Chondrocyte (in vitro differentiated cells): ENCODE results near the gene UBE2Q2. TPM values are rescaled to one million over a fixed set of nuclear protein-coding genes. Genes with fewer than 3 reads are reported as not detected.
"Not testable (repeated sequence)": the region's sequence is repeated elsewhere in the genome, so short reads cannot be mapped to it uniquely, and the experiment has no call there.

Experiments
- DNase-seq: peaks from one replicate; pipeline ENCODE4 v3.0.0; 2021; ENCODE audit warnings: mixed read lengths, low spot score
- H3K27ac Mint-ChIP-seq: one replicate; pipeline ENCODE4 v1.8.0; 2021; ENCODE audit warnings: mild to moderate bottlenecking, moderate library complexity, mixed read lengths; ENCODE audit not compliant: unreplicated experiment
- H3K27me3 Mint-ChIP-seq: 2 replicates; pipeline ENCODE4 v1.8.0; 2021; ENCODE audit warnings: low read depth, mixed read lengths
- H3K36me3 Mint-ChIP-seq: 2 replicates; pipeline ENCODE4 v1.8.0; 2021; ENCODE audit warnings: low read depth, mixed read lengths
- H3K4me1 Mint-ChIP-seq: 2 replicates; pipeline ENCODE4 v1.8.0; 2021; ENCODE audit warnings: low read depth, mild to moderate bottlenecking, mixed read lengths
- H3K4me3 Mint-ChIP-seq: one replicate; pipeline ENCODE4 v1.8.0; 2021; ENCODE audit warnings: mild to moderate bottlenecking, moderate library complexity, mixed read lengths; ENCODE audit not compliant: unreplicated experiment
- H3K9me3 Mint-ChIP-seq: 2 replicates; pipeline ENCODE4 v1.8.0; 2021; ENCODE audit warnings: low read depth, mixed read lengths
- total RNA-seq: library from RNA; stranded (reverse); gene quantifications from 3 replicates; pipeline ENCODE4 v1.2.1, GENCODE V29; 2021
- TF ChIP-seq, protein P1 (sequence below): fragments of 200-600 bp; sonication (generic); IDR thresholded peaks from 2 replicates; pipeline ENCODE4 v1.5.0; 2021; ENCODE audit warnings: antibody characterized with exemption, mild to moderate bottlenecking, moderate library complexity

The UBE2Q2 gene
- total RNA-seq, 1 donor from 2014 or later = 62.1 TPM

DNA sequence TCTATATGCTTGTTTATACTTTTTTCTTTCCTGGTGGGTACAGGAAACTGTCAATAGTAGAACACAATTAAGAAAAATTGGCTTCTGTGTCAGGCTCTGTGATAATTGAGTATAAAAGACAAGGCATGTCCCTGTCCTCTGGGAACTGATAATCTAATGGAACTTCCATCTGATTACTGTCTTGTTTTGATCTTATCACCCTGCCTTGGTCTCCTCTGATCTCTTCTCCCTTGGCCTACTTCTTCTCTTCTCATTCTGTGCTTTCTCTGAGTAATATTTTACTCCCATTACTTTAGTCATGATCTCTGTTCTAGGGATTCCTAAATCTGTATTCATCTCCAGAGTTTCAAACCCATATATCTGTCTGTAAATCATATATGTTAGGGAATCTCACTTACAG is 14.6 kb downstream of the UBE2Q2 start:
- H3K4me1 Mint-ChIP-seq = peaks cover 20% of the 10 kb centered on the region
- H3K36me3 Mint-ChIP-seq = peaks cover 11% of the 10 kb centered on the region
- H3K27me3 Mint-ChIP-seq = no peaks in the 10 kb centered on the region
- H3K27ac Mint-ChIP-seq = peak overlapping the region; percentile 28
- no peaks in the 10 kb centered on the region for H3K9me3 Mint-ChIP-seq
- DNase-seq = no peak
- TF ChIP-seq, protein P1, sequence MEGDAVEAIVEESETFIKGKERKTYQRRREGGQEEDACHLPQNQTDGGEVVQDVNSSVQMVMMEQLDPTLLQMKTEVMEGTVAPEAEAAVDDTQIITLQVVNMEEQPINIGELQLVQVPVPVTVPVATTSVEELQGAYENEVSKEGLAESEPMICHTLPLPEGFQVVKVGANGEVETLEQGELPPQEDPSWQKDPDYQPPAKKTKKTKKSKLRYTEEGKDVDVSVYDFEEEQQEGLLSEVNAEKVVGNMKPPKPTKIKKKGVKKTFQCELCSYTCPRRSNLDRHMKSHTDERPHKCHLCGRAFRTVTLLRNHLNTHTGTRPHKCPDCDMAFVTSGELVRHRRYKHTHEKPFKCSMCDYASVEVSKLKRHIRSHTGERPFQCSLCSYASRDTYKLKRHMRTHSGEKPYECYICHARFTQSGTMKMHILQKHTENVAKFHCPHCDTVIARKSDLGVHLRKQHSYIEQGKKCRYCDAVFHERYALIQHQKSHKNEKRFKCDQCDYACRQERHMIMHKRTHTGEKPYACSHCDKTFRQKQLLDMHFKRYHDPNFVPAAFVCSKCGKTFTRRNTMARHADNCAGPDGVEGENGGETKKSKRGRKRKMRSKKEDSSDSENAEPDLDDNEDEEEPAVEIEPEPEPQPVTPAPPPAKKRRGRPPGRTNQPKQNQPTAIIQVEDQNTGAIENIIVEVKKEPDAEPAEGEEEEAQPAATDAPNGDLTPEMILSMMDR = no peak
- H3K4me3 Mint-ChIP-seq = no peak overlapping the region

DNA sequence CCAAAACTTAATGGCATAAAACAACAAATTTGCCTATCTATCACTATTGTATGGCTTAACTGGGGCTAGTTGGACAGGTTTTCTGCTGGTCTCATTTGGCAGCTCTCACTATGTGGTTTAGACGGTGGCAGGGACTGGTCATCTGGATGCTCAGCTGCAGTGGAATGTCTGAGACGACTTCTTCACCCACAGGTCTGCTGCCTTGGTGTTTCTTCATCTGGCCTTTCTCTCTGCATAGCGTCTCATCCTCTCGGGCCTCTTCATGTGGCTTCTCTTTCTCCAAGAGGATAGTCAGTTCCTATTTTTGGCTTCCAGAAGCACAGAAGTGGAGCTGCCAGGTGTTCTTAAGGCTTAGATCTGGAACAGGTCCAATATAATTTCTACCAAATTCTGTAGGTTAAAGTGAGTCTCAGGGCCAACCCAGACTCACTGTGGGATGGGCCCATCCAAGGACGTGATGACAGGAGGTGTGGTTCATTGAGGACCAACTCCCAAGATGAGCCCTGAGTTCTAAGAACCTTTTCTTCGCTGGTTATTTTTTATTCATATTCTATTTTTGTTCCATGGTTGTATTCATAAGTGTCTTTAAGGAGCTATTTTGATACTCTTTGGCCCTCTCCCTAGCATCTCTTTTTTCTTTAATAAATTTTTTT is 18.6 kb downstream of the UBE2Q2 start:
- DNase-seq = no peak
- TF ChIP-seq, protein P1 = no peak

DNA sequence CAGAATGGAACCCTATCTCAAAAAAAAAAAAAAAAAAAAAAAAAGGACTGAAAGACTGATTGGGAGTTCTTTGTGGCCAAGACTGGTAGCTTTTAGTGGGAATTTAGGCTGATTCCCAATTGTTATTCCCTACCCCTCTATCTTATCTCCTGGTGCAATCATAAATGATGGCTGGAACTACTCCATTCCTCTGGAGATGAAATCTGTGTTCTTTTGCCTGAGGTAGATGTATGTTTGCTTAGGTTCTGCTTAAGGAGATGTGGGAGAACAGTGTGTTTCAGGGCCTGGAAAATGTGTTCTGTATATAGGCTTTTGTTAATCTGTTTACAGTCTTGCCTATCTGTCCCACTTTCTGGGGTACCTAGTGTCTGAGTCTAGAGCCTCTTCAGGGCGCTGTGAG is 19.5 kb downstream of the UBE2Q2 start:
- H3K4me1 Mint-ChIP-seq = peaks cover 39% of the 10 kb centered on the region
- no peak for DNase-seq
- no peaks in the 10 kb centered on the region for H3K9me3 Mint-ChIP-seq
- H3K27me3 Mint-ChIP-seq = no peaks in the 10 kb centered on the region
- TF ChIP-seq, protein P1 = no peak
- no peak overlapping the region for H3K4me3 Mint-ChIP-seq
- H3K36me3 Mint-ChIP-seq = peaks cover 12% of the 10 kb centered on the region
- H3K27ac Mint-ChIP-seq = no peak overlapping the region

More for the DNA sequence above, 18.6 kb downstream of the UBE2Q2 start:
- Mint-ChIP-seq H3K27me3 (no peaks in the 10 kb centered on the region), H3K9me3 (no peaks in the 10 kb centered on the region), H3K27ac (peak overlapping the region; percentile 27), H3K4me1 (peaks cover 34% of the 10 kb centered on the region), H3K36me3 (peaks cover 12% of the 10 kb centered on the region), H3K4me3 (no peak overlapping the region)

DNA sequence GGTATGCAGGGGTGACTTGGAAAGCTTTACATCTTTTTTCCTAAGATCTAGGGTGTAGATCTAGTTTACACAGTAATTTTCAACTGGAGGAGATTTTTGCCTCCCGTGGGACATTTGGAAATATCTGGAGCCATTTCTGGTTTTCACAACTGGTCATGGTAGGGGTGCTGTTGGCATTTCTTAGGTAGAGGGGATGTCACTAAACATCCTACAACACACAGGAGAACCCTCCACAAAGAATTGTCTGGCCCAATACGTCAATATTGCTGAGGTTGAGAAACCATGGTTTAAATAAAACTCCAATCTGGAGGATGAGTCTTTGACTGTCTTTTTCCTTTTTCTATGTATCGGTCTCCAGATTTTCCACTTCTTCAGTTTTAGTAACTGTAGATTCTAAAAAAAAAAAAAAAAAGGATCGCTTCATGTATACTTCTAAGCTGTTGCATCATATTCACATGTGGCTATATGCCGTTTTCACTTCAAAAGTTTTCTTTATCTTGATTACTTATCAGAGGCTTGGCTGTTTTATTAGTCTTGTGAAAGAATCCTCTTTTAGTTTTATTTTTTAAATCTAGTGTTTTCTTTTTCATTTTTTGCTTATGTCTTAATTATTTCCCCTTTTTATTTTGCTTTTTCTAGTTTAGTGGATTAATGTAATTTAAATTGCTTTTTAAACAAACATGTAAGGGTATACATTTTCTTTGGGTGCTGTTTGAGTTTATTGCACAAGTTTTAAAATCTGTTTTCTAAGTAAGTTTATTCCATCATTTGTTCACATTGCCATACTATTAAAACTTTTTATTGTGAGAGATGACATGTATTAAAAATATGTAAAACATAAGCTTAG is 21.2 kb downstream of the UBE2Q2 start:
- Mint-ChIP-seq H3K4me1 (peaks cover 45% of the 10 kb centered on the region), H3K4me3 (no peak overlapping the region), H3K27me3 (no peaks in the 10 kb centered on the region), H3K36me3 (peaks cover 12% of the 10 kb centered on the region), H3K9me3 (no peaks in the 10 kb centered on the region), H3K27ac (no peak overlapping the region)
- no peak for DNase-seq
- TF ChIP-seq, protein P1 = no peak

DNA sequence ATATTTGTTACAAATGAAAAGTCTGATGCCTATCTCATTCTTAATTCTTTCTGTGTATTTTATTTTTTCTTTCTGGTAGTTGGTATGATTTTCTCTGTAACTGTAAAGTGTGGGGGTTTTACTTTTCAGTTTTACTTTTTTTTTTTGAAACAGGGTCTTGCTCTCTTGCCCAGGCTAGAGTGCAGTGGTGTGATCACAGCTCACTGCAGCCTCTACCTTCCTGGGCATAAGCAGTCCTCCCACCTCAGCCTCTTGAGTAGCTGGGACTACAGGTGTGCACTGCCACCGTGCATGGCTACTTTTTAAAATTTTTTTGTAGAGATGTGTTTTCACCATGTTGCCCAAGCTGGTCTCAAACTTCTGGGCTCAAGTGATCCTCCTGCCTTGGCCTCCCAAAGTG is 22.8 kb downstream of the UBE2Q2 start:
- not testable (repeated sequence) for H3K9me3 Mint-ChIP-seq, DNase-seq, H3K27ac Mint-ChIP-seq, H3K4me3 Mint-ChIP-seq, H3K27me3 Mint-ChIP-seq
- Mint-ChIP-seq H3K4me1 (peaks cover 45% of the 10 kb centered on the region), H3K36me3 (peaks cover 17% of the 10 kb centered on the region)
